ENCODE measurements around the gene MAEA.

MAEA gene

DNA sequence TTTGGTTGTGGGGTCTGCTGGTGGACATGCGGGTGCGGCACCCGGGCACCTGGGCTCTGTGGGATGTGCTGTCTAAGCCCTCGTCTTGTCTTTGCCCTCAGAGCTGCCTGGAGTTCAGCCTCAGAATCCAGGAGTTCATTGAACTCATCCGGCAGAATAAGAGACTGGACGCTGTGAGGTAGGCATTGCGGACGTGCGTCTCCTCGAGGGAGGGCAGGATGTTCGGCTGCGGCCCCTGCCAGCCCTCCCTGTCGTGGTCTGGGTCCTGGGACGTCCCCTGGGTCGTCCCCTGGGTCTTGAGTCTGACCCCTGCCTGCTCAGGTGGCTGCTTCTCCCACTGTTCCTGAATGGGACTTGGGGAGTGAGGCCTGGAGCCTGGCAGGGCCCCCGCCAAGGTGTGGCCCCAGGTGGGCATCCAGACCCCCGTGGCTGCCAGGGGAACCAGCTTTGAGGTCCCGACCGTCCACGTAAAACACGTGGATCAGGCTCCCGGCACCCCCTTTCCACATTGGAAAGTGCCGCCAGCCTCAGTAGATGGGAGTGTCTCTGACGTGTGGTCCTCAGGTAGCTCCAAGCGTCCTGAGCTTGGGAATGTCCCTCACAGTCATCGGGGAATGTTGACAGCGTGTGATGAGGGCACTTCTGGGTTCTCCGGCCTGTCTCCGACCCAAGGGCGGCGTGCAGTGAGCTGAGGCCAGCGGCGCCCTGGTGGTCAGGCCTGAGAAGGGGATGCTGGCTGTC, 38.0 kb downstream of the MAEA start:
- H3K4me3 ChIP-seq (ENCODE audit: low read depth, low read length) = no peak overlapping the region
- TF ChIP-seq MYC (IDR thresholded peaks at IDR 0.05; ENCODE audit: low read depth, low read length) = no peak
- TF ChIP-seq, protein P1, sequence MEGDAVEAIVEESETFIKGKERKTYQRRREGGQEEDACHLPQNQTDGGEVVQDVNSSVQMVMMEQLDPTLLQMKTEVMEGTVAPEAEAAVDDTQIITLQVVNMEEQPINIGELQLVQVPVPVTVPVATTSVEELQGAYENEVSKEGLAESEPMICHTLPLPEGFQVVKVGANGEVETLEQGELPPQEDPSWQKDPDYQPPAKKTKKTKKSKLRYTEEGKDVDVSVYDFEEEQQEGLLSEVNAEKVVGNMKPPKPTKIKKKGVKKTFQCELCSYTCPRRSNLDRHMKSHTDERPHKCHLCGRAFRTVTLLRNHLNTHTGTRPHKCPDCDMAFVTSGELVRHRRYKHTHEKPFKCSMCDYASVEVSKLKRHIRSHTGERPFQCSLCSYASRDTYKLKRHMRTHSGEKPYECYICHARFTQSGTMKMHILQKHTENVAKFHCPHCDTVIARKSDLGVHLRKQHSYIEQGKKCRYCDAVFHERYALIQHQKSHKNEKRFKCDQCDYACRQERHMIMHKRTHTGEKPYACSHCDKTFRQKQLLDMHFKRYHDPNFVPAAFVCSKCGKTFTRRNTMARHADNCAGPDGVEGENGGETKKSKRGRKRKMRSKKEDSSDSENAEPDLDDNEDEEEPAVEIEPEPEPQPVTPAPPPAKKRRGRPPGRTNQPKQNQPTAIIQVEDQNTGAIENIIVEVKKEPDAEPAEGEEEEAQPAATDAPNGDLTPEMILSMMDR (IDR thresholded peaks at IDR 0.05; ENCODE audit: low read depth, low read length) = no peak
- no peak for TF ChIP-seq POLR2A (IDR thresholded peaks at IDR 0.05; ENCODE audit: extremely low read depth, insufficient read length)
- TF ChIP-seq, protein P2, sequence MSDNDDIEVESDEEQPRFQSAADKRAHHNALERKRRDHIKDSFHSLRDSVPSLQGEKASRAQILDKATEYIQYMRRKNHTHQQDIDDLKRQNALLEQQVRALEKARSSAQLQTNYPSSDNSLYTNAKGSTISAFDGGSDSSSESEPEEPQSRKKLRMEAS (IDR thresholded peaks at IDR 0.05; ENCODE audit: low read depth, low read length) = no peak
- DNase-seq (ENCODE audit: low read depth) = no peak

DNA sequence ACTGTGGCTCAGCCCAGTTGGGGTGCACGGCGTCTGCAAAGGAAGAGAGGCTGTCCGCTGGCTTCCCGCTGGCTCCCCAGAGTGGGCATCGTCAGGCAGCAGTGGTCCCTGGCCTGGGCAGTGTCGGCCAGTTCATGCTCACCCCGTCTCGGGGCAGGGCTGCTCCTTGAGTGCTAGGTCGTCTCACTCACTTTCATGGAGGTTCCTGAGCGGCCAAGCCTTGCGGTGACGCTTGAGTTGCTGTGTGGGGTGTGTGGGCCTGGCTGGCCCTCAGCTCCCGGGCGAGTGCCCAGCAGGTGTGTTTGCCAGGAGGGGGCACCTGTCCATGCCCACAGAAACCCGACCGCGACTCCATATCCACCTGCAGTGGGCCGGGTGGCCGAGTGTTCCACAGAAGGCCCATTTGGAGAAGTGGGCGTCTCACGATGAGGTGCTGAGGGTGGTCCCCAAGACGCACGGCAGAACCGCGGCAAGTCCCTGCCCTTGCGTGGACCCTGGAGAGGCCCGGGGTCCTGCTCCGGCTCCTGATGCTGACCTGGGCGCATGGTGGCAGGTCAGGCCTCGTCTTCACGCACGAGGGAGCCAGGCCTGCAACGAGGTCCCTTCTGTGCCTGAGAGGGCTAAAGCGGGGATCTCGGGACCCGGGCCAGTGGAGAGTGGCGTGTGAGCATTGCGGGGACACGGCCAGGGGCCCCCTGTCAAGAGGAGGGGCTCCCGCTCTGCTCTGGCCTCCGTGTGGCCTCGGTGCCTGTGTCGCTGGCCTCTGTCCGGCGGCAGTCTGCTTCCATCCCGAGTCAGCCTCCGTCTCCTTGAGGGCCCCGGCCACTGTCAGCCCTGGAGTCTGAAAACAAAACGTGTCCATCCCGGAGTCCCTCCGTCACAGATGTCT, 38.8 kb downstream of the MAEA start:
- TF ChIP-seq, protein P1 (IDR thresholded peaks at IDR 0.05; ENCODE audit: low read depth, low read length) = no peak
- no peak for TF ChIP-seq MYC (IDR thresholded peaks at IDR 0.05; ENCODE audit: low read depth, low read length)
- TF ChIP-seq, protein P2 (IDR thresholded peaks at IDR 0.05; ENCODE audit: low read depth, low read length) = no peak
- TF ChIP-seq POLR2A (IDR thresholded peaks at IDR 0.05; ENCODE audit: extremely low read depth, insufficient read length) = no peak
- H3K4me3 ChIP-seq (ENCODE audit: low read depth, low read length) = no peak overlapping the region
- DNase-seq (ENCODE audit: low read depth) = no peak

DNA sequence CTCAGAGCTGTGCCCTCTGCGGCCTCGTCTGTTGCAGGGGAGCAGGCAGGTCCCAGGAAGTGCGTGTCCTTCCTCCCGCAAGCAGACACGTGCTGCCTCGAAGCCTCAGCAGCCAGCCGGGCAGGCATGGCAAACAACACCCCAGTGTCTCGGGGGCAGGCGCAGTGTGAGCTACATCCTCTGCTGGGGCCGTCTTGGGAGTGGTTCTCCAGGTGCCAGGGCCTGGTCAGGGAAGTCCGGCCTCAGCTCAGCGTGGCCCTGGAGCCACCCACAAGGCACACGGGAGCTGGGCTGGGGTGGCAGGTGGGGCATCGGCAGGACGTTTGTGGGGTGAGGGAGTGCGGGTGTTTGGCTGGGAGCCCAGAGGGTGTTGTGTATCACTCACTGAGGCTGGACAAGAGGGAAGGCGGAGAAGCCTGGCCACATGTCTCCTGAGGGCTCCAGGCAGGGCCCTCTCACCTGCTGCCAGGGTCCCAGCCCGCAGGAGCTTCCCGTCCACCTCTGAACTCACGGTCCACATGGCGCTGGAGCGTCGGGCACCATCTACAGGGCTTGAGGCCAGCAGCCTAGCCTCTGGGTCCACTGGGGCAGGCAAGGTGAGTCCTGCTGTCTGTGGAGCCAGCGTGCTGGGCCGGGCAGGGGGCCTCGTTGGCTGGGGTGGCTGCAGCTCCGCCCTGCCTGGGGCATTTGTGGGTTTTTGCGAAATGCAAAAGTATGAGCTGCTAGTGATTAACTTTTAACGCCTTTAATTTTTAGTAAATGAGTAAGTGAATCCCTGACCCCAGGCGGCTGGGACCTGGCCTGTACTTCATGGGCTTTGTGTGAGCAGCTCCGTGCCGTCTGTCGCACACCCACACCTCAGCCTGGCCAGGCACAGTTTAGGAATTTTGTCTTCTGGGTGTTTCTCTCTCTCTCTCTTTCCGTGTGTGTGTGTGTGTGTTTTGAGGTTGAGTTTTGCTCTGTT, 40.0 kb downstream of the MAEA start:
- no peak overlapping the region for H3K4me3 ChIP-seq (ENCODE audit: low read depth, low read length)
- TF ChIP-seq, protein P2 (IDR thresholded peaks at IDR 0.05; ENCODE audit: low read depth, low read length) = no peak
- no peak for TF ChIP-seq POLR2A (IDR thresholded peaks at IDR 0.05; ENCODE audit: extremely low read depth, insufficient read length)
- DNase-seq (ENCODE audit: low read depth) = no peak

DNA sequence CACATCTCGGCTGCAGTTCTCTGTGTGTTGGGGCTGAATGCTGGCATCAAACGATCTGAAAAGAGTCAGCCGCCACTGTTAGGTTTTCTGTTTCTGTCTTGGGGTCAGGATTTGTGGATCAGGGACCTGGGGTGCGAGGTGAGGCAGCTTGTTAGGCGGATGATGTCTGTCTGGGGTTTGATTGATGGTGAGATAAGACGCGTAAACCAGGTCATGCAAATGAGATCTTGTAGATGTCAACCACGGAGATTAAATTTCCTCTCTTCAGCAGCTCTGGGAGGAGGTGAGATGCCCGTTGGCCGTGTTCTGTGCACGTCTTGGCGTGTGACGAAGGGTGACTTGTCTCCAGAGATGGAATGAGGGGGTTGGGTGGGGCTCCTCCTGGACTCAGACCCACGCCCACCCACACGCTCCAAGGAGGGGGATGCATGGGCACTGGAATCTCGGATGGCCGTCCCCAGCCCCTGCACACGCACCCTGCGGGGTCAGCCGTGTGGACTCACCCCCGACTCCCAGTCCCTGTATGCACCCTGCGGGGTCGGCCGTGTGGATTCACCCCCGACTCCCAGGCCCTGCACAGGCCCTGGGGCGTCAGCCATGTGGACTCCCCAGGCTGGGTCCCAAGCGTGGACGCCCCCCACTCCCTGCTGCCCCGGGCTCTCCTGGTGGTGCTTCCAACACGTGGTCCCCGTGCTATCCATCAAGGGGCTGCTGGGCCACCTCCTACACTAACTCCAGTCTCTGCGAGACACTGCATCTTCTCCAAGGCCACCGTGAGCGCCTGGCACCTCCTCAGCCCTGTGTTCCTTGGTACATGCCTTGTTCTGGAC, 41.3 kb downstream of the MAEA start:
- H3K4me3 ChIP-seq (ENCODE audit: low read depth, low read length) = no peak overlapping the region
- TF ChIP-seq, protein P1 (IDR thresholded peaks at IDR 0.05; ENCODE audit: low read depth, low read length) = no peak
- TF ChIP-seq, protein P2 (IDR thresholded peaks at IDR 0.05; ENCODE audit: low read depth, low read length) = no peak
- TF ChIP-seq POLR2A (IDR thresholded peaks at IDR 0.05; ENCODE audit: extremely low read depth, insufficient read length) (no peak), MYC (IDR thresholded peaks at IDR 0.05; ENCODE audit: low read depth, low read length) (no peak)
- no peak for DNase-seq (ENCODE audit: low read depth)

DNA sequence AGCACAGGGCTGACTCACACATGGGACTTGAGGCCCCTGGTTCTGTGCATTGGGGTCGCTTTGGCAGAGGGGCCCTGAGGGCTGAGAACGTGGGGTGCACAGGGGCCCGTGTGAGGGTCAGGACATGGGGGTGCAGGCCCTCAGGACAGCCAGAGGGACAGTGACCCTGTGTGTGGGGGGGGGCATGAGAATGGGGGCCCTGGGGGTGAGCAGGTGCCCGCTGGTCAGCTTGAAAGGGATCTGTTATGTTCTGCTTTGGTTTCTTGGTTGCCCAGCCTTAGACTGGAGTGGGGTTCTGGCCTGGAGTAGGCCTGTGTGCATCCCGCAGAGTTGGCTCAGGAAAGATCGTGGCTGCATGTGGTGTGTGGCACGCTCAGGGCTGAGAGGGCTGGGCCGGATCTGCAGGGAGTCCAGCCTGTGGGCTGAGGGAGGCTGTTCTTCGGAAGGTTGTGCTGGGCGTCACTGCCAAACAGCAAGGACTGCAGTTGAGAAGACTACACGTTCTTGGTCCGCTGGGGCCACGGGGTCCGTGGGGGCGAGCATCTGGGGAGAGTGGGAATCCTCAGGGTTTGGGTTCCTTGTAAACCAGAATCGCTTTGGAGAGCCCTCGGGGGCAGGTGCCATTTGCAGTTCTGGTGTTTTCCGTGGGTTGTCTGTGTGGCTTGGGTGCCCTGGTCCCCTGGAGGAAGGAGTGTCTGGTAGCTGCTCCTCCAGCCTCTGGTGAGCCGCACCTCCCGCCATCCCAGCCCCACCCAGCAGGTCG, 42.1 kb downstream of the MAEA start:
- TF ChIP-seq MYC (IDR thresholded peaks at IDR 0.05; ENCODE audit: low read depth, low read length) = no peak
- no peak overlapping the region for H3K4me3 ChIP-seq (ENCODE audit: low read depth, low read length)
- no peak for DNase-seq (ENCODE audit: low read depth)

All from NB4 (cell line).